Left colon (tissue), 2 donors: ENCODE results near the gene LRRC45. TPM values are rescaled to one million over a fixed set of nuclear protein-coding genes. Genes with fewer than 3 reads are reported as not detected.

Experiments used
- ATAC-seq: fragments of 200-7000 bp; cut with Tn5 transposase; one replicate; pipeline ENCODE4 v1.9.1; 2020; ENCODE audit warnings: mild to moderate bottlenecking, moderate library complexity
- DNase-seq, 2 donors: peaks; one replicate each; pipeline ENCODE4 v3.0.0-alpha.2; 2020
- intact Hi-C, 2 donors: fragments of 100-400 bp; cut with DNase I in 1 of 2; cut with micrococcal nuclease in 1 of 2; formaldehyde crosslinking; loops; one replicate each; pipeline versions ENCODE4 v1.11.2 to v1.14.0; 2022; cut with DNase I, micrococcal nuclease
- total RNA-seq, 2 donors: library from RNA; stranded (reverse); fragmentation: NEBNext Ultra II Directional; extraction: Animal tissue kit (Norgen Biotek cat#: 25700); gene quantifications; one replicate each; pipeline ENCODE4 v1.2.1, GENCODE V29; 2021
- donor health status: DM: no; HTN: no; CAD: no.
- donor health status: DM: yes; HTN: yes; CAD: no.

Gene LRRC45
- total RNA-seq, 2 donors from 2014 or later, result 14.2 to 20.8 TPM

GRCh38 chr17:82053556-82054263 lies 30.6 kb downstream of the LRRC45 start:
- ATAC-seq (no peak), DNase-seq (no peak)
- intact Hi-C loops, result no loop called here

- ATAC-seq (no peak), DNase-seq (no peak)
- intact Hi-C loops, result no loop called here
Observed at GRCh38 chr17:82054351-82055022, 31.4 kb downstream of the LRRC45 start.

- DNase-seq, result no peak
- intact Hi-C loops, result no loop called here
- ATAC-seq, result no peak
Observed at GRCh38 chr17:82055023-82055964, 32.2 kb downstream of the LRRC45 start.

GRCh38 chr17:82055965-82056728 lies 33.0 kb downstream of the LRRC45 start:
- ATAC-seq, result no peak
- intact Hi-C loops, result no loop called here
- DNase-seq, result no peak

GRCh38 chr17:82056729-82057621 lies 33.9 kb downstream of the LRRC45 start:
- intact Hi-C loops, result no loop called here
- peak; percentile 5 for ATAC-seq
- no peak for DNase-seq

GRCh38 chr17:82058230-82058854 lies 35.2 kb downstream of the LRRC45 start:
- no peak for ATAC-seq
- intact Hi-C loops, result no loop called here

GRCh38 chr17:82058855-82059249 lies 35.7 kb downstream of the LRRC45 start:
- intact Hi-C loops, result no loop called here
- ATAC-seq (no peak), DNase-seq (no peak)

More at GRCh38 chr17:82058230-82058854, 35.2 kb downstream of the LRRC45 start:
- no peak for DNase-seq

GRCh38 chr17:82059272-82060000 lies 36.3 kb downstream of the LRRC45 start:
- intact Hi-C loops, result no loop called here
- ATAC-seq (no peak), DNase-seq (no peak)

- intact Hi-C loops, result no loop called here
- no peak for ATAC-seq
- no peak for DNase-seq
Observed at GRCh38 chr17:82060001-82060380, 36.9 kb downstream of the LRRC45 start.

- intact Hi-C loops, result no loop called here
Observed at GRCh38 chr17:82060614-82061013, 37.5 kb downstream of the LRRC45 start.

GRCh38 chr17:82061047-82061925 lies 38.2 kb downstream of the LRRC45 start:
- intact Hi-C loops, result no loop called here
- no peak for ATAC-seq
- DNase-seq, result no peak

More at GRCh38 chr17:82060614-82061013, 37.5 kb downstream of the LRRC45 start:
- DNase-seq, result no peak
- ATAC-seq, result no peak

GRCh38 chr17:82062076-82062983 lies 39.2 kb downstream of the LRRC45 start:
- intact Hi-C loops, result no loop called here
- ATAC-seq, result no peak
- DNase-seq, result no peak

- no peak for DNase-seq
- intact Hi-C loops, result no loop called here
- ATAC-seq, result no peak
Observed at GRCh38 chr17:82062984-82063368, 39.9 kb downstream of the LRRC45 start.

- ATAC-seq (no peak), DNase-seq (no peak)
- intact Hi-C loops, result no loop called here
Observed at GRCh38 chr17:82063424-82064415, 40.6 kb downstream of the LRRC45 start.
